WERI-Rb-1 (cell line): ENCODE measurements around the gene SIPA1.

Experiments used
- DNase-seq: peaks from one replicate; pipeline ENCODE4 v3.0.0-alpha.2; 2020
- H3K27ac ChIP-seq: fragments of 250-450 bp; sonication (Bioruptor Pico); 2 replicates; pipeline ENCODE4 v1.5.1; 2020; ENCODE audit warnings: mild to moderate bottlenecking, moderate library complexity
- H3K27me3 ChIP-seq: fragments of 250-450 bp; sonication (Bioruptor Pico); 2 replicates; pipeline ENCODE4 v1.5.1; 2021; ENCODE audit warnings: mild to moderate bottlenecking, low read depth, moderate library complexity; ENCODE audit not compliant: insufficient read depth, severe bottlenecking
- H3K36me3 ChIP-seq: fragments of 250-450 bp; sonication (Bioruptor Pico); 2 replicates; pipeline ENCODE4 v1.5.1; 2020; ENCODE audit warnings: mild to moderate bottlenecking, moderate library complexity
- H3K4me3 ChIP-seq: 2 replicates; pipeline ENCODE4 v1.5.1; 2011; ENCODE audit warnings: low read depth, mild to moderate bottlenecking, control low read depth, low read length
- H3K9me3 ChIP-seq: fragments of 250-450 bp; sonication (Bioruptor Pico); 2 replicates; pipeline ENCODE4 v1.5.1; 2021; ENCODE audit warnings: mild to moderate bottlenecking, moderate library complexity; ENCODE audit not compliant: severe bottlenecking
- CTCF ChIP-seq: IDR thresholded peaks from 2 replicates; pipeline ENCODE4 v1.5.1; 2011; ENCODE audit warnings: low read depth, mild to moderate bottlenecking, control low read depth, inconsistent platforms, low read length

SIPA1 gene

DNA sequence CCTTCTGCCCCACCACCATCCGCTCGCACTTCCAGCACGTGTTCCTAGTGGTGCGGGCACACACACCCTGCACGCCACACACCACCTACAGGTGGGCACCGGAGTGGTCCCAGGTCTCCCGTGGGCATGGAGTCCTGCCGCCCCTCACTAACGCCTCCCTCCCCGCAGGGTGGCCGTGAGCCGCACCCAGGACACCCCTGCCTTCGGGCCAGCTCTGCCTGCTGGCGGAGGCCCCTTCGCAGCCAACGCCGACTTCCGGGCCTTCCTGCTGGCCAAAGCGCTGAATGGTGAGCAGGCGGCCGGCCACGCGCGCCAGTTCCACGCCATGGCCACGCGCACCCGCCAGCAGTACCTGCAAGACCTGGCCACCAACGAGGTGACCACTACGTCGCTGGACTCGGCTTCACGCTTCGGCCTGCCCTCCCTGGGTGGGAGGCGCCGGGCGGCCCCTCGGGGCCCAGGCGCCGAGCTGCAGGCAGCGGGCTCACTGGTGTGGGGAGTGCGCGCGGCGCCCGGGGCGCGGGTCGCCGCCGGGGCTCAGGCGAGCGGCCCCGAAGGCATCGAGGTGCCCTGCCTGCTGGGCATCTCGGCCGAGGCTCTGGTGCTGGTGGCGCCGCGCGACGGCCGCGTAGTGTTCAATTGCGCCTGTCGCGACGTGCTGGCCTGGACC, 8.5 kb downstream of the SIPA1 start:
- no peaks in the 10 kb centered on the region for H3K9me3 ChIP-seq
- TF ChIP-seq CTCF = no peak
- no peak overlapping the region for H3K27ac ChIP-seq
- H3K36me3 ChIP-seq = peaks cover 22% of the 10 kb centered on the region
- no peak for DNase-seq
- H3K4me3 ChIP-seq = no peak overlapping the region
- H3K27me3 ChIP-seq = no peaks in the 10 kb centered on the region

- no peak for DNase-seq
- Histone ChIP-seq H3K9me3 (no peaks in the 10 kb centered on the region), H3K27ac (no peak overlapping the region), H3K4me3 (no peak overlapping the region), H3K36me3 (peaks cover 22% of the 10 kb centered on the region), H3K27me3 (no peaks in the 10 kb centered on the region)
- TF ChIP-seq CTCF = no peak
Measured at GRCh38 chr11:65646958-65647701, 9.2 kb downstream of the SIPA1 start.

- no peaks in the 10 kb centered on the region for H3K27me3 ChIP-seq
- DNase-seq = no peak
- no peaks in the 10 kb centered on the region for H3K9me3 ChIP-seq
- no peak for TF ChIP-seq CTCF
- no peak overlapping the region for H3K4me3 ChIP-seq
- no peak overlapping the region for H3K27ac ChIP-seq
- H3K36me3 ChIP-seq = peaks cover 24% of the 10 kb centered on the region
Measured at GRCh38 chr11:65648997-65649493, 11.1 kb downstream of the SIPA1 start.

DNA sequence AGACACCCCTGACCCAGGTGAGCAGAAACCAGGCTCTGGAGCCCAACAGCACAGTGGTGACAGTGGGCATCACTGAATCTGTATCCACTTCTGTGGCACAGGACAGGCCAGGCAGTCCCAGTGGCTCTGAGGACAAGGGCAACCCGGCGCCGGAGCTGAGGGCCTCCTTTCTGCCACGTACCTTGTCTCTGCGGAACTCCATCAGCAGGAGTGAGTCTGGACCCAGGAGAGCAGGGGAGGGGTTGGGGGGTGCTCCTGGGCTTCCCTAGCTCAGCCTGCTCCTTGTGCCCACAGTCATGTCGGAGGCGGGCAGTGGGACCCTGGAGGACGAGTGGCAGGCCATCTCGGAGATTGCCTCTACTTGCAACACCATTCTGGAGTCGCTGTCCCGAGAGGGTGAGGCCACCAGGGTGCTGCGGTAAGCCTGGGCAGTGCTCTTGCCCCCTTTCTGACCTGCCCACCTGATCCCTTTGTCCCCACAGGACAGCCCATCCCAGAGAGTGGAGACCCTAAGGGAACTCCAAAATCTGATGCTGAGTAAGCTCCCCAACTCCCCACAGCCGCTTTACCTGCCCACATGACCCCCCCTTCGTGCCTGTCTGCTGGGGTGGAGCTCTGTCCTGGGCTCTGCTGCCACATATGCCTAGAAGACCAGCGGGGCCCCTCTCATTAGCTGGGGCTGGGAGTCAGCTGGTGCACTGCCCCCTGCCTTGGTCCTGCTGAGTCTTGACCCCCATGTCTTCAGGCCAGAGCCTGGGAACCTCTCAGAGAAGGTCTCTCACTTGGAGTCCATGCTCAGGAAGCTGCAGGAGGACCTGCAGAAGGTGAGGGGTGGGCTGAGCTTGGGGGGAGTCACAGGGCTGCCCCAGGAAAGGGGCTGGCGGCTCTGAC, 12.0 kb downstream of the SIPA1 start:
- no peaks in the 10 kb centered on the region for H3K27me3 ChIP-seq
- no peak overlapping the region for H3K4me3 ChIP-seq
- H3K36me3 ChIP-seq = peaks cover 33% of the 10 kb centered on the region
- H3K27ac ChIP-seq = no peak overlapping the region; the same call in 1 of the 2 replicates
- H3K9me3 ChIP-seq = no peaks in the 10 kb centered on the region
- no peak for TF ChIP-seq CTCF
- no peak for DNase-seq

- H3K27me3 ChIP-seq = no peaks in the 10 kb centered on the region
- no peak overlapping the region; the same call in none of the 2 replicates for H3K27ac ChIP-seq
- no peak overlapping the region for H3K4me3 ChIP-seq
- peak; percentile 50 for DNase-seq
- no peak for TF ChIP-seq CTCF
- no peaks in the 10 kb centered on the region for H3K9me3 ChIP-seq
- peaks cover 41% of the 10 kb centered on the region for H3K36me3 ChIP-seq
Measured at GRCh38 chr11:65650547-65651338, 12.8 kb downstream of the SIPA1 start.
